GM23248 (cell line): ENCODE data around the gene KLHDC7B. TPM values are rescaled to one million over a fixed set of nuclear protein-coding genes. Genes with fewer than 3 reads are reported as not detected.
A peak's percentile ranks its signal among the peaks of the same experiment; 100 is the strongest.
"Not testable (repeated sequence)": the region's sequence is repeated elsewhere in the genome, so short reads cannot be mapped to it uniquely, and the experiment has no call there.

Experiments used
- DNase-seq: peaks from one replicate; pipeline ENCODE4 v3.0.0-alpha.2; 2015
- H2AFZ ChIP-seq: fragments of 200-600 bp; sonication (generic); 2 replicates; pipeline ENCODE4 v1.6.1; 2016; ENCODE audit warnings: antibody characterized with exemption
- H3F3A ChIP-seq: fragments of 200-600 bp; sonication (generic); 2 replicates; pipeline ENCODE4 v1.6.1; 2016; ENCODE audit warnings: mild to moderate bottlenecking, antibody characterized with exemption, mixed run types; ENCODE audit not compliant: insufficient read depth
- H3K27ac ChIP-seq: fragments of 200-600 bp; sonication (generic); 2 replicates; pipeline ENCODE4 v1.5.1; 2016; ENCODE audit warnings: mild to moderate bottlenecking
- H3K27me3 ChIP-seq: fragments of 200-600 bp; sonication (generic); replicated peaks from 2 replicates; pipeline ENCODE4 v1.6.1; 2016; ENCODE audit warnings: mild to moderate bottlenecking; ENCODE audit not compliant: insufficient read depth
- H3K36me3 ChIP-seq: fragments of 200-600 bp; sonication (generic); 2 replicates; pipeline ENCODE4 v1.6.1; 2016; ENCODE audit warnings: low read depth, mild to moderate bottlenecking
- H3K4me1 ChIP-seq: fragments of 200-600 bp; sonication (generic); 2 replicates; pipeline ENCODE4 v1.6.1; 2016; ENCODE audit warnings: mild to moderate bottlenecking; ENCODE audit not compliant: insufficient read depth
- H3K4me2 ChIP-seq: fragments of 200-600 bp; sonication (generic); one replicate; pipeline ENCODE4 v1.6.1; 2016; ENCODE audit warnings: mild to moderate bottlenecking; ENCODE audit not compliant: unreplicated experiment
- H3K4me3 ChIP-seq: fragments of 200-600 bp; sonication (generic); 2 replicates; pipeline ENCODE4 v1.5.1; 2016; ENCODE audit warnings: mild to moderate bottlenecking
- H3K79me2 ChIP-seq: fragments of 200-600 bp; sonication (generic); 2 replicates; pipeline ENCODE4 v1.6.1; 2016; ENCODE audit warnings: mild to moderate bottlenecking; ENCODE audit not compliant: insufficient read depth
- H3K9ac ChIP-seq: fragments of 200-600 bp; sonication (generic); 2 replicates; pipeline ENCODE4 v1.6.1; 2016; ENCODE audit warnings: mild to moderate bottlenecking
- H3K9me2 ChIP-seq: fragments of 200-600 bp; sonication (generic); 2 replicates; pipeline ENCODE4 v1.6.1; 2016; ENCODE audit warnings: mixed run types, mild to moderate bottlenecking, moderate library complexity; ENCODE audit not compliant: insufficient read depth
- H3K9me3 ChIP-seq: fragments of 200-600 bp; sonication (generic); one replicate; pipeline ENCODE4 v1.6.1; 2017; ENCODE audit warnings: low read depth
- H4K20me1 ChIP-seq: fragments of 200-600 bp; sonication (generic); 2 replicates; pipeline ENCODE4 v1.6.0; 2016; ENCODE audit not compliant: insufficient read depth
- EZH2 ChIP-seq: fragments of 200-600 bp; sonication (generic); IDR thresholded peaks from 2 replicates; pipeline ENCODE4 v1.6.1; 2018; ENCODE audit warnings: antibody characterized with exemption, mild to moderate bottlenecking; ENCODE audit not compliant: insufficient read depth, poor library complexity, severe bottlenecking
- EZH2phosphoT487 ChIP-seq: fragments of 200-600 bp; sonication (generic); IDR thresholded peaks from 2 replicates; pipeline ENCODE4 v1.6.1; 2018; ENCODE audit warnings: antibody characterized with exemption, moderate library complexity, mild to moderate bottlenecking, low read depth; ENCODE audit not compliant: insufficient read depth
- WGBS, 2 experiments: methylation state at CpG; one replicate each; pipeline ENCODE4 v1.1.6; 2015 to 2017; ENCODE audit warnings: low lambda C conversion rate in 2 of 2, low coverage in 1 of 2; ENCODE audit errors: missing lambda C conversion rate in 2 of 2; 5-methylcytosine and 5-hydroxymethylcytosine counted together
- in situ Hi-C: fragments of 300-500 bp; cut with MboI; formaldehyde crosslinking; loops from 2 replicates; pipeline ENCODE4 v1.15.0; 2020
- polyA plus RNA-seq: library from polyadenylated mRNA; unstranded; fragments of >200 nt; fragmentation: Nextera tagmentation; extraction: Ambion mirVana; gene quantifications from 2 replicates; pipeline ENCODE4 v1.2.1, GENCODE V29; 2016
- total RNA-seq: library from RNA; depleted of rRNA; stranded (reverse); fragments of >200 nt; shearing (Covaris generic); gene quantifications from 2 replicates; pipeline ENCODE4 v1.2.3, GENCODE V29; 2014

The KLHDC7B gene
- total and polyA plus RNA-seq, 2 experiments from 2014 or later, result 0.06 TPM; not detected in 1

DNA sequence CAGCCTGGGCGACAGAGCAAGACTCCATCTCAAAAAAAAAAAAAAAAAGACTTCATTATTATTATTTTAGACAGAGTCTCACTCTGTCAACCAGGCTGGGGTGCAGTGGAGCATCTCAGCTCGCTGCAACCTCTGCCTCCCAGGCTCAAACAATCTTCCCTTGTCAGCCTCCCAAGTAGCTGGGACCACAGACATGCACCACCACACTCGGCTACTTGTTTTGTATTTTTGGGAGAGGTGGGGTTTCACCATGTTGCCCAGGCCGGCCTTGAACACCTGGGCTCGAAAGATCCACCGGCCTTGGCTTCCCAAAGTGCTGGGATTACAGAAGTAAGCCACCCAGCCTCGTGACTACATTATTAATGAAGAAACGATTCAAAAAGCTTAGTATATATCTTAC, 10.6 kb upstream of the KLHDC7B start:
- in situ Hi-C loops, result no loop called here
- H3K4me2 ChIP-seq, result no peak overlapping the region
- WGBS, 2 experiments, result 89 to 96% methylated on average over 8 of the region's 8 CpGs

DNA sequence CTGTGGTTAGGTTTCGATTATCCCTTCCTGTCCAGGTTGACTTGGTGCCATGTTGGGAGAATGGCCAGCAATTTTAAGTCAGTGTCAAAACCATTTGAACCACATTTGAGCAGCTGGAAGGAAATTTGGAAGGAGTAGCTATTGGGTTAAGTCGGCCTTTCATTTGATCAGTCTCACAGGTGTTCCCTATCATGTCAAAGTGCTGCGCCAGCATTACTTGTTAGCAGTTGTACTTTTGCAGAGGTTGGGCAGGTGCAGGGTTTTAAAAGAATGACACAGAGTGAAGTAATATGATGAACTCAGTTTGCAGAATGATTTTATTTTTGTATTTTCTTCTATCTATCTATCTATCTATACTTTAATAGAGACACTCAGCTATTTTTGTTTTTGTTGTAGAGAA, 9.5 kb upstream of the KLHDC7B start:
- Histone ChIP-seq H3K9me3 (no peaks in the 10 kb centered on the region), H3F3A (peaks cover 34% of the 10 kb centered on the region), H3K79me2 (no peaks in the 10 kb centered on the region), H3K27ac (no peak overlapping the region), H3K36me3 (no peaks in the 10 kb centered on the region), H3K9me2 (no peaks in the 10 kb centered on the region), H3K9ac (no peak overlapping the region), H4K20me1 (no peaks in the 10 kb centered on the region), H3K4me1 (peaks cover 30% of the 10 kb centered on the region), H3K27me3 (no peaks in the 10 kb centered on the region), H3K4me2 (no peak overlapping the region), H3K4me3 (no peak overlapping the region), H2AFZ (no peak overlapping the region)
- WGBS, 2 experiments, result 82 to 87% methylated on average over 3 of the region's 3 CpGs
- in situ Hi-C loops, result no loop called here
- DNase-seq, result no peak
- no peak for TF ChIP-seq EZH2
- no peak for TF ChIP-seq EZH2phosphoT487

More for the DNA sequence above, 10.6 kb upstream of the KLHDC7B start:
- no peak overlapping the region for H3K4me3 ChIP-seq
- H3K4me1 ChIP-seq, result peaks cover 19% of the 10 kb centered on the region
- H3K9me2 ChIP-seq, result no peaks in the 10 kb centered on the region
- TF ChIP-seq EZH2phosphoT487 (no peak), EZH2 (no peak)
- H3F3A ChIP-seq, result peaks cover 22% of the 10 kb centered on the region
- no peaks in the 10 kb centered on the region for H3K9me3 ChIP-seq
- H3K27me3 ChIP-seq, result no peaks in the 10 kb centered on the region
- H3K36me3 ChIP-seq, result no peaks in the 10 kb centered on the region
- H3K79me2 ChIP-seq, result no peaks in the 10 kb centered on the region
- no peak for DNase-seq
- no peak overlapping the region for H3K27ac ChIP-seq
- H2AFZ ChIP-seq, result no peak overlapping the region
- H4K20me1 ChIP-seq, result no peaks in the 10 kb centered on the region
- no peak overlapping the region for H3K9ac ChIP-seq

DNA sequence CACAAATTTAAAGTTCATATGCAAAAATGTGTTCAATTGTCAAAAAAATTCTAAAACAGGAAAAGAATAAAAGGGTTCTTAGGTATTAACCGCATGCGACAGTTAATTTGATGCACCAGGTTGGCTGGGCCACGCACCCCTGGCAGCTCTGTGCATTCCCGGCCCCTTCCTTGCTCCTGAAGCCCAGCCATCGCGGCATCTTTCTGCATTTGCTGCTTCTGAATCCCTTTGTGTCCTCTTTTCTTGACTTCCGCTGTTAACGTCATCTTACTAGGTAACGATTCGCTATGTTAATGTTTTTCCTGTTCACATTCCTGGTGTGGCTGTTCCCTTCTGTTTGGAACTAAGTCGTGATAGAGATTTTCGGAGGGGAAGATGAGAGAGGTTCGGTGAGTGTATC, 7.9 kb upstream of the KLHDC7B start:
- DNase-seq, result no peak
- peak overlapping the region; percentile 99 for H3K27ac ChIP-seq
- H3K9ac ChIP-seq, result peak overlapping the region; percentile 90
- 75 to 78% methylated on average over 13 of the region's 13 CpGs for WGBS, 2 experiments
- peak overlapping the region; percentile 54 for H3K4me2 ChIP-seq
- peaks cover 44% of the 10 kb centered on the region for H3F3A ChIP-seq
- H4K20me1 ChIP-seq, result no peaks in the 10 kb centered on the region
- H3K4me3 ChIP-seq, result no peak overlapping the region
- H3K36me3 ChIP-seq, result no peaks in the 10 kb centered on the region
- H3K4me1 ChIP-seq, result peaks cover 42% of the 10 kb centered on the region
- no peaks in the 10 kb centered on the region for H3K27me3 ChIP-seq
- H2AFZ ChIP-seq, result peak overlapping the region; percentile 70
- H3K9me3 ChIP-seq, result no peaks in the 10 kb centered on the region
- no peaks in the 10 kb centered on the region for H3K9me2 ChIP-seq
- H3K79me2 ChIP-seq, result no peaks in the 10 kb centered on the region
- TF ChIP-seq EZH2 (no peak), EZH2phosphoT487 (no peak)
- in situ Hi-C loops, result no loop called here

DNA sequence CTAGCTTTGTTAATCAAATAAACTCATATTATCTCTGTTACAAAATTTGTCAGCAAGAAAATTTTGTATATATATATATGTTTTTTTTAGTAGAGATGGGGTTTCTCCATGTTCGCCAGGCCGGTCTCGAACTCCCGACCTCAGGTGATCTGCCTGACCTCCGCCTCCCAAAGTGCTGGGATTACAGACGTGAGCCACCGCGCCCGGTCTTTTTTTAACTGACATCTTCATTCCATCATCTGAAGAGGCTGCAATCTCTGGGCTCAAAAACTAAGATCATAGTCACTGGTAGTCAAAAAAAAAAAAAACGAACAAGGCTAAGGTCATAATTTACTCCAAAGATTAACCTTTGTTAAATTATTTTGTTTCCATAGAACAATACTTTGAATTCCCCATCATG, 5.3 kb upstream of the KLHDC7B start:
- 81% methylated on average over 10 of the region's 10 CpGs for WGBS, 2 experiments
- peaks cover 42% of the 10 kb centered on the region for H3K4me1 ChIP-seq
- H3K27me3 ChIP-seq, result no peaks in the 10 kb centered on the region
- in situ Hi-C loops, result no loop called here
- no peak overlapping the region for H3K4me3 ChIP-seq
- H3K79me2 ChIP-seq, result no peaks in the 10 kb centered on the region
- peak overlapping the region; percentile 99 for H3K27ac ChIP-seq
- no peaks in the 10 kb centered on the region for H4K20me1 ChIP-seq
- H3K9ac ChIP-seq, result peak overlapping the region; percentile 90
- H3K9me2 ChIP-seq, result no peaks in the 10 kb centered on the region
- no peak overlapping the region for H2AFZ ChIP-seq
- H3K36me3 ChIP-seq, result no peaks in the 10 kb centered on the region
- no peak for DNase-seq
- no peaks in the 10 kb centered on the region for H3K9me3 ChIP-seq
- H3K4me2 ChIP-seq, result peak overlapping the region; percentile 84
- H3F3A ChIP-seq, result peaks cover 42% of the 10 kb centered on the region
- no peak for TF ChIP-seq EZH2
- TF ChIP-seq EZH2phosphoT487, result no peak

DNA sequence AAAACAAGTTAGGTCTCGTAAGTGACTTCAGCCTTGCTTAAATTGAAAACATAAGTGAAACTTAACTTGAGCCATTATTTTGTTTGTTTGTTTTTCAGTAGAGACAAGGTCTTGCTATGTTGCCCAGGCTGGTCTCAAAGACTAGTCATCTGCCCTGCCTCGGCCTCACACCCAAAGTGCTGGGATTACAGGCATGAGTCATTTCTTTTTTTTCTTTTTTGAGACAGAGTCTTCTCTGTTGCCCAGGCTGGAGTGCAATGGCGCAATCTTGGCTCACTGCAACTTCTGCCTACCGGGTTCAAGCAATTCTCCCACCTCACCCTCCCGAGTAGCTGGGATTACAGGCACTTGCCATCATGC, 4.1 kb upstream of the KLHDC7B start:
- DNase-seq, result peak; percentile 96
- Histone ChIP-seq H3K4me2 (peak overlapping the region; percentile 1), H3F3A (peaks cover 42% of the 10 kb centered on the region), H3K27ac (peak overlapping the region; percentile 99), H3K9ac (peak overlapping the region; percentile 72), H3K4me1 (peaks cover 42% of the 10 kb centered on the region)
- H3K9me2 ChIP-seq, H3K9me3 ChIP-seq, H3K27me3 ChIP-seq, H4K20me1 ChIP-seq, H3K79me2 ChIP-seq, H3K4me3 ChIP-seq, H3K36me3 ChIP-seq, in situ Hi-C loops, H2AFZ ChIP-seq: not testable (repeated sequence)
- WGBS, 2 experiments, result 3% methylated on average over 5 of the region's 5 CpGs
